OCI-LY7 (cell line): ENCODE data around the gene FOXO6. TPM values are rescaled to one million over a fixed set of nuclear protein-coding genes. Genes with fewer than 3 reads are reported as not detected.

ENCODE experiments used
- BruUV-seq: library from RNA; stranded (reverse); fragments of 400-500 nt; replicated peaks from 2 replicates; lab custom pipeline; 2021; lab: Mats Ljungman, UMichigan
- CTCF ChIA-PET: fragments of 300-600 bp; sonication (Branson Sonifier 250); formaldehyde crosslinking; loops from one replicate; lab custom pipeline; 2022; ENCODE audit warnings: antibody characterized with exemption; ENCODE audit not compliant: unreplicated experiment; lab: Charles Lee
- POLR2A ChIA-PET: fragments of 300-600 bp; sonication (Branson Sonifier 250); formaldehyde crosslinking; loops from one replicate; lab custom pipeline; 2022; ENCODE audit warnings: antibody characterized with exemption; lab: Charles Lee
- DNase-seq: peaks from one replicate; pipeline ENCODE4 v3.0.0-alpha.2; 2015; ENCODE audit warnings: low spot score
- H2AFZ ChIP-seq: fragments of 200-600 bp; sonication (generic), shearing (Covaris generic); 2 replicates; pipeline ENCODE4 v1.6.1; 2014; ENCODE audit warnings: mild to moderate bottlenecking, antibody characterized with exemption, low read length, moderate library complexity
- H3K27ac ChIP-seq: fragments of 200-600 bp; sonication (generic); 2 replicates; pipeline ENCODE4 v1.5.1; 2014; ENCODE audit warnings: mixed run types, low read depth, mild to moderate bottlenecking, moderate library complexity, low read length, inconsistent platforms; ENCODE audit not compliant: poor library complexity, severe bottlenecking
- H3K36me3 ChIP-seq: fragments of 200-600 bp; sonication (generic); 2 replicates; pipeline ENCODE4 v1.6.1; 2014; ENCODE audit warnings: mild to moderate bottlenecking, antibody characterized with exemption, low read length, moderate library complexity, mixed read lengths; ENCODE audit not compliant: insufficient read depth
- H3K4me1 ChIP-seq: fragments of 200-600 bp; sonication (generic); 2 replicates; pipeline ENCODE4 v1.5.1; 2014; ENCODE audit warnings: mild to moderate bottlenecking, low read length; ENCODE audit not compliant: insufficient read depth, poor library complexity, severe bottlenecking
- H3K4me2 ChIP-seq: fragments of 200-600 bp; sonication (generic); 2 replicates; pipeline ENCODE4 v1.6.1; 2014; ENCODE audit warnings: mild to moderate bottlenecking, low read length
- H3K4me3 ChIP-seq: fragments of 200-600 bp; sonication (generic); 2 replicates; pipeline ENCODE4 v1.5.1; 2014; ENCODE audit warnings: mild to moderate bottlenecking, low read depth, low read length; ENCODE audit not compliant: poor library complexity, severe bottlenecking
- H3K79me2 ChIP-seq: fragments of 200-600 bp; sonication (generic); 2 replicates; pipeline ENCODE4 v1.6.1; 2016; ENCODE audit warnings: low read depth, mild to moderate bottlenecking, low read length, moderate library complexity, mixed read lengths; ENCODE audit not compliant: insufficient read depth
- H3K9me2 ChIP-seq: fragments of 200-600 bp; sonication (generic); 2 replicates; pipeline ENCODE4 v1.6.1; 2016; ENCODE audit warnings: mild to moderate bottlenecking, low read length, mixed read lengths; ENCODE audit not compliant: insufficient read depth
- H3K9me3 ChIP-seq: fragments of 200-600 bp; sonication (generic); 2 replicates; pipeline ENCODE4 v1.6.1; 2014; ENCODE audit warnings: mild to moderate bottlenecking, mixed run types, low read length, mixed read lengths
- H4K20me1 ChIP-seq: fragments of 200-600 bp; sonication (generic); 2 replicates; pipeline ENCODE4 v1.6.1; 2014; ENCODE audit warnings: mild to moderate bottlenecking, antibody characterized with exemption, low read length, moderate library complexity, mixed read lengths; ENCODE audit not compliant: insufficient read depth
- CTCF ChIP-seq: fragments of 200-600 bp; sonication (generic); conservative IDR thresholded peaks from 2 replicates; pipeline ENCODE4 v1.5.1; 2014; ENCODE audit warnings: mild to moderate bottlenecking, antibody characterized with exemption, low read length, moderate library complexity, mixed read lengths
- EZH2phosphoT487 ChIP-seq: fragments of 200-600 bp; sonication (generic); IDR thresholded peaks from 2 replicates; pipeline ENCODE4 v1.6.1; 2018; ENCODE audit warnings: low read depth, borderline replicate concordance, mild to moderate bottlenecking, mixed run types, antibody characterized with exemption, low read length, moderate library complexity, mixed read lengths
- intact Hi-C: fragments of 100-400 bp; cut with micrococcal nuclease; formaldehyde crosslinking; loops from one replicate; pipeline ENCODE4 v1.10.0; 2022; ENCODE audit not compliant: unreplicated experiment
- total RNA-seq, 2 experiments: library from RNA; depleted of rRNA in 1 of 2; stranded (reverse); fragments of >200 nt in 1 of 2; shearing (Covaris generic) in 1 of 2; gene quantifications; 2 replicates each; pipeline ENCODE4 v1.2.3, GENCODE V29; 2014 to 2022

The FOXO6 gene
- total RNA-seq, 2 experiments from 2014 or later: not detected

DNA sequence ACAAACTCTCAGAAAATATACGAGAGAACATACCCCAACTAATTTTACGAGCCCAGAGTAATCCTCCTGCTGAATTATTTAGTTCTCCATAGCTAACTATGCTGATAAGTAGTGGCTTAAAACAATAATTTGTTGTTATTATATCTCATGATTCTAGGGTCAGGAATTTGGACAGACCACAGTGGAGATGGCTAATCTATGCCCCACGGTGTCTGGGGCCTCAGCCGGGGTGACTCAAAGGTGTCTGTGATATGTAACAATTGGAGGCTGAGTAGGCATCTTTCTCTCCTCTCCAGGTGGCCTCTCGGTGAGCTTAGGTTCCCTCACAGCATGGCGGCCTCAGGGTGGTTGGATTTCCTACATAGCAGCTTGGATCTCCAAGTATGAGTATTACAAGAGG lies 35.4 kb upstream of the FOXO6 start:
- Histone ChIP-seq H4K20me1 (no peaks in the 10 kb centered on the region), H2AFZ (no peak overlapping the region), H3K27ac (no peak overlapping the region), H3K4me1 (no peaks in the 10 kb centered on the region), H3K9me2 (no peaks in the 10 kb centered on the region), H3K4me3 (no peak overlapping the region), H3K79me2 (no peaks in the 10 kb centered on the region), H3K36me3 (no peaks in the 10 kb centered on the region), H3K9me3 (no peaks in the 10 kb centered on the region), H3K4me2 (no peak overlapping the region)
- POLR2A ChIA-PET: no interaction called here
- no peak for TF ChIP-seq EZH2phosphoT487
- no peak for TF ChIP-seq CTCF
- BruUV-seq: no TSS peak
- CTCF ChIA-PET: interaction anchor here (0.6 kb wide), 1 partner anchor 104 kb away, joined by 3 read pairs; no protein-coding TSS in a partner anchor
- DNase-seq: no peak
- intact Hi-C loops: no loop called here

DNA sequence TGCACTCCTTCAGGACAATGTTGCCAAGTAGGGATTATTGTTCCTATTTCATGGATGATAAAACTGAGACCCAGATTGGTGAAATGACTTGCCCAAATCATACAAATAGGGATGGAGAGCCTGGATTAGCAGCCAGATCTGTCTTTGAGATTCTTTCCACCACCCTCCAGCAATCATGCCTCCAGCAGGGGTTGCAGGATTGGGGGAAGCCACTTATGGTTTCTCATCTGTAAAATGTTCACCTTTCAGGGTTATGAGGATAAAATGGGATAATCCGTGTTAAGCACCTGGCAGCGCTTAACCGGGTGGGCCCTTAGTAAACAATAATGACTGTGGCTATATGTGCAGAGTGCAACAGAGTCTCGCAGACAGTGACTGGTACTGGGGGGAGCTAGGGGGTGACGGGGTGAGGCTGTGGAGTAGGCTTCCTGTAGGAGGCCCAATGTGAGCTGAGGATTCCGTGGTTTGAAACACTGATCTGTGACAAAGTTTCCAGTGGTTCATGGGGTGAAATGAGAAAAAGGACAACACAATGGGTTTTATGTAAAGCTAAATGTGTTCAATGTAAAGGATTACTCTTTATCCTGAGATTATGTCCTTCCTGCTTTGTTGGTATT lies 33.7 kb upstream of the FOXO6 start:
- no TSS peak for BruUV-seq
- no peaks in the 10 kb centered on the region for H4K20me1 ChIP-seq
- no peaks in the 10 kb centered on the region for H3K9me3 ChIP-seq
- no peaks in the 10 kb centered on the region for H3K79me2 ChIP-seq
- H3K4me1 ChIP-seq: no peaks in the 10 kb centered on the region
- intact Hi-C loops: no loop called here
- ChIA-PET CTCF (no interaction called here), POLR2A (interaction anchor here (0.5 kb wide), 1 partner anchor 24 kb away, joined by 3 read pairs; no protein-coding TSS in a partner anchor)
- no peak overlapping the region for H3K4me3 ChIP-seq
- no peak for DNase-seq
- H3K36me3 ChIP-seq: no peaks in the 10 kb centered on the region
- no peak overlapping the region for H3K4me2 ChIP-seq
- H3K9me2 ChIP-seq: no peaks in the 10 kb centered on the region
- no peak for TF ChIP-seq CTCF
- no peak overlapping the region for H2AFZ ChIP-seq
- no peak overlapping the region for H3K27ac ChIP-seq

- Histone ChIP-seq H3K4me3 (no peak overlapping the region), H4K20me1 (no peaks in the 10 kb centered on the region), H3K4me1 (no peaks in the 10 kb centered on the region), H3K79me2 (no peaks in the 10 kb centered on the region), H3K27ac (no peak overlapping the region), H3K9me2 (no peaks in the 10 kb centered on the region), H3K36me3 (no peaks in the 10 kb centered on the region), H2AFZ (no peak overlapping the region), H3K4me2 (no peak overlapping the region), H3K9me3 (no peaks in the 10 kb centered on the region)
- no TSS peak for BruUV-seq
- DNase-seq: no peak
- CTCF ChIA-PET: no interaction called here
- TF ChIP-seq EZH2phosphoT487 (no peak), CTCF (no peak)
- POLR2A ChIA-PET: no interaction called here
- intact Hi-C loops: no loop called here
Observed at GRCh38 chr1:41328001-41328615, 33.1 kb upstream of the FOXO6 start.
